ENCODE data around the gene SV2B. TPM values are rescaled to one million over a fixed set of nuclear protein-coding genes. Genes with fewer than 3 reads are reported as not detected.

SV2B gene
- total and polyA plus RNA-seq, 2 donors (not counting 3 experiments of a cell fraction or from before 2014, with no cell fraction given), result not detected

GRCh38 chr15:91128016-91128415 is 28.0 kb downstream of the SV2B start:
- dilution Hi-C loops (cut with MboI; ENCODE audit: extremely low pct_ligation_motif_present, low sequenced_read_pairs) (no loop called here), intact Hi-C loops (cut with micrococcal nuclease) (no loop called here)
- H3K27ac ChIP-seq (ENCODE audit: insufficient read depth, low read depth, low read length), result no peak overlapping the region
- no peak overlapping the region for H2AFZ ChIP-seq (ENCODE audit: low read depth, low read length)
- no peaks in the 10 kb centered on the region for H3K9me3 ChIP-seq (replicated peaks; ENCODE audit: control insufficient read depth, insufficient read depth, low read length)
- no peaks in the 10 kb centered on the region for H3K4me1 ChIP-seq (ENCODE audit: control insufficient read depth, extremely low read depth, insufficient read depth, low read length)
- H3K4me3 ChIP-seq (replicated peaks in 1 of 3; ENCODE audit: insufficient read depth in 1 of 3, low read depth in 1 of 3, low read length in 3 of 3), result no peak overlapping the region
- no peak overlapping the region for H3K9ac ChIP-seq (replicated peaks; ENCODE audit: extremely low read depth, insufficient read depth, low read length)
- H3K36me3 ChIP-seq (ENCODE audit: control insufficient read depth in 2 of 2, extremely low read depth in 1 of 2, insufficient read depth in 2 of 2, low read length in 2 of 2), result no peaks in the 10 kb centered on the region
- ChIA-PET CTCF (interaction anchor here (1.0 to 1.7 kb wide), 4 partner anchors 8 to 120 kb away, joined by 3 to 4 read pairs (median 3); no protein-coding TSS in a partner anchor), POLR2A (no interaction called here)
- H4K20me1 ChIP-seq (replicated peaks; ENCODE audit: control insufficient read depth, extremely low read depth, insufficient read depth, low read length), result no peaks in the 10 kb centered on the region
- H3K27me3 ChIP-seq (ENCODE audit: control insufficient read depth in 2 of 2, insufficient read depth in 2 of 2, low read length in 2 of 2), result peaks cover 0 to 2% of the 10 kb centered on the region in 2 experiments
- no peaks in the 10 kb centered on the region for H3K79me2 ChIP-seq (ENCODE audit: control insufficient read depth, insufficient read depth, low read length)
- no peak overlapping the region for H3K4me2 ChIP-seq (ENCODE audit: insufficient read depth, low read length)
- DNase-seq (ENCODE audit: low read depth, low spot score) (no peak), FAIRE-seq (no peak)
- BruUV-seq (replicated peaks), result no TSS peak
- TF ChIP-seq JUN (IDR thresholded peaks at IDR 0.05; ENCODE audit: borderline replicate concordance, insufficient read depth, insufficient read length, low read depth) (no peak), MAX (IDR thresholded peaks at IDR 0.05; ENCODE audit: insufficient read depth, insufficient read length) (no peak), POLR2A (IDR thresholded peaks at IDR 0.05; ENCODE audit: low read depth, low read length) (no peak), GATA2 (IDR thresholded peaks at IDR 0.05; ENCODE audit: insufficient read depth, insufficient read length, low read depth, low read length) (no peak), POLR2AphosphoS5 (IDR thresholded peaks at IDR 0.05; ENCODE audit: insufficient read depth, low read depth, low read length) (no peak), MYC (IDR thresholded peaks at IDR 0.05; ENCODE audit: low read depth, low read length) (no peak), FOS (IDR thresholded peaks at IDR 0.05; ENCODE audit: borderline replicate concordance, insufficient read depth, low read length) (no peak), EZH2 (IDR thresholded peaks at IDR 0.05; ENCODE audit: borderline replicate concordance, low read depth, low read length, severe bottlenecking) (no peak), CTCF (IDR thresholded peaks at IDR 0.05; ENCODE audit: extremely low read depth in 1 of 2, insufficient read depth in 1 of 2, low read depth in 1 of 2, low read length in 2 of 2) (no peak)
- H3K9me1 ChIP-seq (replicated peaks; ENCODE audit: control insufficient read depth, extremely low read depth, insufficient read depth, low read length), result no peaks in the 10 kb centered on the region
